OCI-LY7 (cell line): ENCODE results near the gene EIF2D. TPM values are rescaled to one million over a fixed set of nuclear protein-coding genes. Genes with fewer than 3 reads are reported as not detected.
A peak's percentile ranks its signal among the peaks of the same experiment; 100 is the strongest.

Experiments
- BruUV-seq: library from RNA; stranded (reverse); fragments of 400-500 nt; replicated peaks from 2 replicates; lab custom pipeline; 2021; lab: Mats Ljungman, UMichigan
- CTCF ChIA-PET: fragments of 300-600 bp; sonication (Branson Sonifier 250); formaldehyde crosslinking; loops from one replicate; lab custom pipeline; 2022; ENCODE audit warnings: antibody characterized with exemption; ENCODE audit not compliant: unreplicated experiment; lab: Charles Lee
- POLR2A ChIA-PET: fragments of 300-600 bp; sonication (Branson Sonifier 250); formaldehyde crosslinking; loops from one replicate; lab custom pipeline; 2022; ENCODE audit warnings: antibody characterized with exemption; lab: Charles Lee
- DNase-seq: peaks from one replicate; pipeline ENCODE4 v3.0.0-alpha.2; 2015; ENCODE audit warnings: low spot score
- H2AFZ ChIP-seq: fragments of 200-600 bp; sonication (generic), shearing (Covaris generic); 2 replicates; pipeline ENCODE4 v1.6.1; 2014; ENCODE audit warnings: mild to moderate bottlenecking, antibody characterized with exemption, low read length, moderate library complexity
- H3K27ac ChIP-seq: fragments of 200-600 bp; sonication (generic); 2 replicates; pipeline ENCODE4 v1.5.1; 2014; ENCODE audit warnings: mixed run types, low read depth, mild to moderate bottlenecking, moderate library complexity, low read length, inconsistent platforms; ENCODE audit not compliant: poor library complexity, severe bottlenecking
- H3K36me3 ChIP-seq: fragments of 200-600 bp; sonication (generic); 2 replicates; pipeline ENCODE4 v1.6.1; 2014; ENCODE audit warnings: mild to moderate bottlenecking, antibody characterized with exemption, low read length, moderate library complexity, mixed read lengths; ENCODE audit not compliant: insufficient read depth
- H3K4me1 ChIP-seq: fragments of 200-600 bp; sonication (generic); 2 replicates; pipeline ENCODE4 v1.5.1; 2014; ENCODE audit warnings: mild to moderate bottlenecking, low read length; ENCODE audit not compliant: insufficient read depth, poor library complexity, severe bottlenecking
- H3K4me2 ChIP-seq: fragments of 200-600 bp; sonication (generic); 2 replicates; pipeline ENCODE4 v1.6.1; 2014; ENCODE audit warnings: mild to moderate bottlenecking, low read length
- H3K4me3 ChIP-seq: fragments of 200-600 bp; sonication (generic); 2 replicates; pipeline ENCODE4 v1.5.1; 2014; ENCODE audit warnings: mild to moderate bottlenecking, low read depth, low read length; ENCODE audit not compliant: poor library complexity, severe bottlenecking
- H3K79me2 ChIP-seq: fragments of 200-600 bp; sonication (generic); 2 replicates; pipeline ENCODE4 v1.6.1; 2016; ENCODE audit warnings: low read depth, mild to moderate bottlenecking, low read length, moderate library complexity, mixed read lengths; ENCODE audit not compliant: insufficient read depth
- H3K9me2 ChIP-seq: fragments of 200-600 bp; sonication (generic); 2 replicates; pipeline ENCODE4 v1.6.1; 2016; ENCODE audit warnings: mild to moderate bottlenecking, low read length, mixed read lengths; ENCODE audit not compliant: insufficient read depth
- H3K9me3 ChIP-seq: fragments of 200-600 bp; sonication (generic); 2 replicates; pipeline ENCODE4 v1.6.1; 2014; ENCODE audit warnings: mild to moderate bottlenecking, mixed run types, low read length, mixed read lengths
- H4K20me1 ChIP-seq: fragments of 200-600 bp; sonication (generic); 2 replicates; pipeline ENCODE4 v1.6.1; 2014; ENCODE audit warnings: mild to moderate bottlenecking, antibody characterized with exemption, low read length, moderate library complexity, mixed read lengths; ENCODE audit not compliant: insufficient read depth
- CTCF ChIP-seq: fragments of 200-600 bp; sonication (generic); conservative IDR thresholded peaks from 2 replicates; pipeline ENCODE4 v1.5.1; 2014; ENCODE audit warnings: mild to moderate bottlenecking, antibody characterized with exemption, low read length, moderate library complexity, mixed read lengths
- EZH2phosphoT487 ChIP-seq: fragments of 200-600 bp; sonication (generic); IDR thresholded peaks from 2 replicates; pipeline ENCODE4 v1.6.1; 2018; ENCODE audit warnings: low read depth, borderline replicate concordance, mild to moderate bottlenecking, mixed run types, antibody characterized with exemption, low read length, moderate library complexity, mixed read lengths
- intact Hi-C: fragments of 100-400 bp; cut with micrococcal nuclease; formaldehyde crosslinking; loops from one replicate; pipeline ENCODE4 v1.10.0; 2022; ENCODE audit not compliant: unreplicated experiment
- total RNA-seq, 2 experiments: library from RNA; depleted of rRNA in 1 of 2; stranded (reverse); fragments of >200 nt in 1 of 2; shearing (Covaris generic) in 1 of 2; gene quantifications; 2 replicates each; pipeline ENCODE4 v1.2.3, GENCODE V29; 2014 to 2022

Gene EIF2D
- total RNA-seq, 2 experiments from 2014 or later = 68.6 to 85.4 TPM

DNA sequence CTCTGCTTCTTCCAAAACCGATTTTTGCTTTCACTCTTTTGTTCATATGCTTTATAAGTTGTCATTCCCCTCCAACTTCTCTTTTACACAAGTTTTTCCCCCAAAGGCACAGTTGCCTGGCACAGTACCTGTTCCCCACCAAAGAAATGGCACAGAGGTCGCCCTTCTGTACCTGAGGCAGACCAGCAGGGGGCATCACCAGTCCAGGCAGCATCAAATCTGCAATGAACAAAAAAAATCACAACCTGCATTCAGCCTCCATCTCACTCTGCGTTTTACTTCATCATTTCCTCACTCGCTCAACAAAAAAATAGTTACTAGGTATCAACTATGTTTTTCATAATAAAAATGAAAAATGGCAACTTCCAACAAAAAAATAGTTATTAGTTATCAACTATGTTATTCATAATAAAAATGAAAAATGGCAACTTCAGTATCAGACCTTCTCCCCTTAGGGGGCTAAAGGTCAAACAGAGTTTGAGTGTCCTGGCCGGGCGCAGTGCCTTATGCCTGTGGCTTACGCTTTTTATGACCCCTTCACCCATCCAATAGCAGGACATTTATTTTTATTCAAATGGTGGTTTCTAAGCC is 4.1 kb downstream of the EIF2D start:
- H3K27ac ChIP-seq = no peak overlapping the region
- no peak overlapping the region for H3K4me2 ChIP-seq
- H2AFZ ChIP-seq = no peak overlapping the region
- no peak overlapping the region for H3K4me3 ChIP-seq
- ChIA-PET CTCF (interaction anchor here (0.6 to 1.4 kb wide), 2 partner anchors 55 to 118 kb away, joined by 3 read pairs; no protein-coding TSS in a partner anchor), POLR2A (interaction anchor here (0.5 to 2.6 kb wide), 3 partner anchors 55 to 809 kb away, joined by 3 to 7 read pairs (median 4); no protein-coding TSS in a partner anchor)
- H3K9me2 ChIP-seq = no peaks in the 10 kb centered on the region
- H3K36me3 ChIP-seq = peaks cover 48% of the 10 kb centered on the region
- H3K9me3 ChIP-seq = no peaks in the 10 kb centered on the region
- no peaks in the 10 kb centered on the region for H4K20me1 ChIP-seq
- H3K4me1 ChIP-seq = peaks cover 13% of the 10 kb centered on the region
- intact Hi-C loops = loop anchor here (1.0 to 2.0 kb wide), 3 partner anchors 56 to 374 kb away; no protein-coding TSS in a partner anchor
- no TSS peak for BruUV-seq
- peak; percentile 98 for TF ChIP-seq CTCF
- TF ChIP-seq EZH2phosphoT487 = no peak
- DNase-seq = peak; percentile 60
- peaks cover 12% of the 10 kb centered on the region; the same call in 1 of the 2 replicates for H3K79me2 ChIP-seq

GRCh38 chr1:206606867-206607266 is 5.4 kb downstream of the EIF2D start:
- Histone ChIP-seq H3K27ac (no peak overlapping the region), H3K9me3 (no peaks in the 10 kb centered on the region), H2AFZ (no peak overlapping the region), H3K9me2 (no peaks in the 10 kb centered on the region), H3K4me1 (peaks cover 10% of the 10 kb centered on the region), H3K79me2 (peaks cover 12% of the 10 kb centered on the region; the same call in 1 of the 2 replicates), H3K4me3 (no peak overlapping the region), H3K36me3 (peaks cover 61% of the 10 kb centered on the region), H4K20me1 (no peaks in the 10 kb centered on the region), H3K4me2 (no peak overlapping the region)
- peak; percentile 51 for DNase-seq
- ChIA-PET POLR2A (interaction anchor here (0.7 kb wide), 1 partner anchor 107 kb away, joined by 3 read pairs; no protein-coding TSS in a partner anchor), CTCF (no interaction called here)
- TF ChIP-seq CTCF (peak; percentile 84), EZH2phosphoT487 (no peak)
- intact Hi-C loops = no loop called here
- BruUV-seq = no TSS peak

DNA sequence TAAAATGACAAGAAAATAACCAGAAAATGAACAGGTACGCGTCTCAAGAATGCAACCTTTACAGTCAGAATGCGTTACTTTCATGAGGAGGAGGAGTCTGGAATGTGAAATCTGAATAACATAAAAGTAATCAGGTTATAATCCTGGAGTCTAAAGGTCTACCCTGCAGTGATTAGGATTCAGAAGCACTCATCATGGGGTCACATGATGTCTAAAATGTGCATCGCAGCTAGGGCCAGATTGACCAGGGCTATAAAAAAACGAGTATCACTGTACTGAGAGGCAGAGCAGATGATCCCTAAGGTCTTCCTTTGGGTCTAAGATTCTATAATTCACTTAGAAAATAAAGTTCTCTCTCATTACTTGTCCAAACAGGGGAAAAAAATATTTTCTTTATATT is 7.4 kb downstream of the EIF2D start:
- no peaks in the 10 kb centered on the region for H4K20me1 ChIP-seq
- H3K4me2 ChIP-seq = no peak overlapping the region
- CTCF ChIA-PET = no interaction called here
- H3K4me3 ChIP-seq = no peak overlapping the region
- TF ChIP-seq EZH2phosphoT487 = no peak
- no peak for TF ChIP-seq CTCF
- peaks cover 72% of the 10 kb centered on the region for H3K36me3 ChIP-seq
- no peaks in the 10 kb centered on the region for H3K9me3 ChIP-seq
- BruUV-seq = no TSS peak
- DNase-seq = no peak
- no peaks in the 10 kb centered on the region for H3K4me1 ChIP-seq
- no peak overlapping the region for H2AFZ ChIP-seq
- intact Hi-C loops = no loop called here
- H3K9me2 ChIP-seq = no peaks in the 10 kb centered on the region
- POLR2A ChIA-PET = no interaction called here
- no peaks in the 10 kb centered on the region for H3K79me2 ChIP-seq
- no peak overlapping the region for H3K27ac ChIP-seq
